ENCODE measurements around the gene CLMN. TPM values are rescaled to one million over a fixed set of nuclear protein-coding genes. Genes with fewer than 3 reads are reported as not detected.

The CLMN gene
- total RNA-seq, 3 donors from 2014 or later (not counting 1 experiment from before 2014, with no cell fraction given) = 0.80 to 2.0 (median 1.8) TPM

DNA sequence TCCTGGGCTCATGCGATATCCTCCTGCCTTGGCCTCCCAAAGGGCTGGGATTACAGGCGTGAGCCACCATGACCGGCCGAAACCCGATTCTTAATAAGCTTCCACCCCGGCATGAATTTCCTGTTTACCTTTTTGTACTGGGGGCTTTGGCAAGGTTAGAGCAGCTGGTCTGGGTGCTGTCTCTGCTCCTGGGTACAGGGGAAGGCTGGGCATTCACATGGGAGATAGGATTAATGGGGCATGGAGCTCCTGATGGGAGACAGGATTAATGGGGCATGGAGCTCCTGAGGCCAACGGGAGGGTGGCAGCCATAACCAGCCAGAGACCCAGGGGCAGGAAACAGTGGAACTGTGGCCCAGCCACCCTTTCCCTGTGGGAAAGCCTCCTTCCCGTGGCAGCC lies 92.9 kb downstream of the CLMN start:
- Mint-ChIP-seq H3K27me3 (ENCODE audit: low read depth in 2 of 2) (no peaks in the 10 kb centered on the region), H3K4me3 (no peak overlapping the region), H3K36me3 (no peaks in the 10 kb centered on the region), H3K9me3 (no peaks in the 10 kb centered on the region), H3K4me1 (no peaks in the 10 kb centered on the region), H3K27ac (no peak overlapping the region)
- no peak for ATAC-seq
- TF ChIP-seq, protein P1, sequence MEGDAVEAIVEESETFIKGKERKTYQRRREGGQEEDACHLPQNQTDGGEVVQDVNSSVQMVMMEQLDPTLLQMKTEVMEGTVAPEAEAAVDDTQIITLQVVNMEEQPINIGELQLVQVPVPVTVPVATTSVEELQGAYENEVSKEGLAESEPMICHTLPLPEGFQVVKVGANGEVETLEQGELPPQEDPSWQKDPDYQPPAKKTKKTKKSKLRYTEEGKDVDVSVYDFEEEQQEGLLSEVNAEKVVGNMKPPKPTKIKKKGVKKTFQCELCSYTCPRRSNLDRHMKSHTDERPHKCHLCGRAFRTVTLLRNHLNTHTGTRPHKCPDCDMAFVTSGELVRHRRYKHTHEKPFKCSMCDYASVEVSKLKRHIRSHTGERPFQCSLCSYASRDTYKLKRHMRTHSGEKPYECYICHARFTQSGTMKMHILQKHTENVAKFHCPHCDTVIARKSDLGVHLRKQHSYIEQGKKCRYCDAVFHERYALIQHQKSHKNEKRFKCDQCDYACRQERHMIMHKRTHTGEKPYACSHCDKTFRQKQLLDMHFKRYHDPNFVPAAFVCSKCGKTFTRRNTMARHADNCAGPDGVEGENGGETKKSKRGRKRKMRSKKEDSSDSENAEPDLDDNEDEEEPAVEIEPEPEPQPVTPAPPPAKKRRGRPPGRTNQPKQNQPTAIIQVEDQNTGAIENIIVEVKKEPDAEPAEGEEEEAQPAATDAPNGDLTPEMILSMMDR (IDR thresholded peaks at IDR 0.05) = no peak
- Histone ChIP-seq H3K4me1 (ENCODE audit: control insufficient read depth, insufficient read depth, low read length) (no peaks in the 10 kb centered on the region), H3K27ac (ENCODE audit: low read length) (no peak overlapping the region), H3K36me3 (ENCODE audit: control insufficient read depth, insufficient read depth, low read length) (no peaks in the 10 kb centered on the region), H3K27me3 (ENCODE audit: control insufficient read depth, insufficient read depth, low read length) (no peaks in the 10 kb centered on the region), H3K4me3 (ENCODE audit: low read length) (no peak overlapping the region), H3K9me3 (ENCODE audit: control insufficient read depth, insufficient read depth, low read length) (no peaks in the 10 kb centered on the region)
- intact Hi-C loops (cut with micrococcal nuclease) = no loop called here
- DNase-seq = no peak
- WGBS (ENCODE audit: insufficient coverage) = 84% methylated on average over 8 of the region's 8 CpGs

DNA sequence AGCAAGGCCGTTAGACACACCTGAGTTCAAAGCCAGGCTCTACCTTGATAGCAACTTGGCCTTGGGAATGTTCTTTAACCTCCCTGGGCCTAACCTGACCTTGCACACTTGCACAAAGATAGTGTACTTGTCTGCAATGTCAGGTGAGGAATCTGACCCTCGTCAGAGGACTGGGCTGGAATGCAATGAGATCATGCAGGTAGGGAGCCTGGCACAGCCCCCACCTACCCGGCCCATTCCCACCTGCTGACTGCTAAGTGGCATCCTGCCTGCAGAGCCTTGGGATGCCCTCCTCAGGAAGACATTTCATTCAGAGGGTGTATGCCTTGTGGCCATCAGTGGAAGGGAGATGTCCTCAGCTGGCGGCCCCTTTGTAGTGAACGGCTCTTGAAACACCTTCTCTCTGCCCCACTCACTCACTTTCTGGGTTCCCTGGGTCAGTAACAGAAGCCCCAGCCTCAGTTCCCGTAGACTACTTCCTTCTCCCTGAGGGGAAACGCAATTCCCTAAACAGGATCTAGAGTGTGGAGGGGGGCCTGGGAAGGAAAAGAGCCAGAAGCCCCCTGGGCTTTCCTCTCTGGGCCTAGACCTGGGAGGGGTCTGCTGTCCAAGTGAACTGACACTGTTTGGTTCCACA lies 94.3 kb downstream of the CLMN start:
- Mint-ChIP-seq H3K4me1 (no peaks in the 10 kb centered on the region), H3K4me3 (no peak overlapping the region), H3K36me3 (no peaks in the 10 kb centered on the region), H3K27me3 (ENCODE audit: low read depth in 2 of 2) (no peaks in the 10 kb centered on the region), H3K27ac (no peak overlapping the region), H3K9me3 (no peaks in the 10 kb centered on the region)
- Histone ChIP-seq H3K36me3 (ENCODE audit: control insufficient read depth, insufficient read depth, low read length) (no peaks in the 10 kb centered on the region), H3K27ac (ENCODE audit: low read length) (no peak overlapping the region), H3K4me1 (ENCODE audit: control insufficient read depth, insufficient read depth, low read length) (no peaks in the 10 kb centered on the region), H3K4me3 (ENCODE audit: low read length) (no peak overlapping the region), H3K27me3 (ENCODE audit: control insufficient read depth, insufficient read depth, low read length) (no peaks in the 10 kb centered on the region), H3K9me3 (ENCODE audit: control insufficient read depth, insufficient read depth, low read length) (no peaks in the 10 kb centered on the region)
- WGBS (ENCODE audit: insufficient coverage) = 92% methylated on average over 7 of the region's 7 CpGs
- intact Hi-C loops (cut with micrococcal nuclease) = no loop called here
- TF ChIP-seq, protein P1 (IDR thresholded peaks at IDR 0.05) = no peak
- no peak for ATAC-seq
- no peak for DNase-seq

DNA sequence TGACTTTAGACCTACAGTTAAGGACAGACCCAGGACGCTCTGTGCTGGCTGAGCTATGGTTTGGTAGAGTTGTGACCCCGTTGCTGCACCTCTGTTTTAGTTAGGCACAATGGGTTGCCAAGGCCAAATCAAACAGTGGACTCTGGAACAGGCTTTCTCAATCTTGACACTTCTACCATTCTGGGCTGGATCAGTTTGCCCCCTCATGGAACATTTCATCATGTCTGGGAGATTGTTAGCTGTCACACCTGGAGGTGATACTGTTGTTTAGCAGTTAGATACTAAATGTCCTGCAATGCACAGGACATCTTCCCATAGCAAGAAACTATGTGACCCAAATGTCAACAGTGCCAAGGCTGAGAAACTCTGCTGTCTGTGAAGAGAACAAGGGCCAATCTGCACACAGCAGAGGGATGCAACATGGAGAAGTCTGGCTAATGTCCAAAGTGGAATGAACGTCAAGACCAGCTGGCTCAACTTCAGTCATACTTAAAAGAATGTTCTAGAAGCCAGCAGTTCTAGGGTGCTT lies 96.8 kb downstream of the CLMN start:
- H3K36me3 ChIP-seq (ENCODE audit: control insufficient read depth, insufficient read depth, low read length) = no peaks in the 10 kb centered on the region
- no peak for DNase-seq
- Mint-ChIP-seq H3K27ac (no peak overlapping the region), H3K4me3 (no peak overlapping the region), H3K36me3 (no peaks in the 10 kb centered on the region), H3K4me1 (no peaks in the 10 kb centered on the region), H3K9me3 (no peaks in the 10 kb centered on the region), H3K27me3 (ENCODE audit: low read depth in 2 of 2) (no peaks in the 10 kb centered on the region)
- no peaks in the 10 kb centered on the region for H3K27me3 ChIP-seq (ENCODE audit: control insufficient read depth, insufficient read depth, low read length)
- no peak overlapping the region for H3K4me3 ChIP-seq (ENCODE audit: low read length)
- ATAC-seq = no peak
- no peaks in the 10 kb centered on the region for H3K9me3 ChIP-seq (ENCODE audit: control insufficient read depth, insufficient read depth, low read length)
- intact Hi-C loops (cut with micrococcal nuclease) = no loop called here
- no peaks in the 10 kb centered on the region for H3K4me1 ChIP-seq (ENCODE audit: control insufficient read depth, insufficient read depth, low read length)
- WGBS (ENCODE audit: insufficient coverage) = 86% methylated on average over 3 of the region's 3 CpGs
- no peak overlapping the region for H3K27ac ChIP-seq (ENCODE audit: low read length)
- TF ChIP-seq, protein P1 (IDR thresholded peaks at IDR 0.05) = no peak

DNA sequence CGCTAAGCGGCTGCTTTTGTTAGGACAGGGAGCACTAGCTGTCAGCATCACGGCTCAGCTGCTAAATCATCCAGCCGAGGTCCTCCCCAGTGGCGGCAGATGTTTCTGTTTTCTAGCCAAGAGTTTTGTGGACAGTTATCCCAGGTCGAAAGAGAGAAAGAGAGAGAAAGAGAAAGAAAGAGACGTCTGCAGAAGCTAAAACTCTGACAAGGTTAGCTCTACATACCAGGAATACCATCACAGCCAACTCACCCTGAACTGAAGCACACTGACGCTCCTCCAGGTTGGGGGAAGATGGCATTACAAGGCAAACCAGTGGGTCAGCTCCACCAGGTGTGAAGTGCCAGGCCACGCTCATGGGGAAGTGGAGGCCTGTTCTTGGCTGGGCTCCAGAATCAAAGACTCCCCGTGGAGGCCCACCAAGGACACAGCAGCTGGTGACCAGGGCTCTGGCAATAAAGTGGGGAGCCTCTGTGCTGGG lies 97.5 kb downstream of the CLMN start:
- H3K9me3 ChIP-seq (ENCODE audit: control insufficient read depth, insufficient read depth, low read length) = no peaks in the 10 kb centered on the region
- DNase-seq (no peak), ATAC-seq (no peak)
- Mint-ChIP-seq H3K9me3 (no peaks in the 10 kb centered on the region), H3K4me1 (no peaks in the 10 kb centered on the region), H3K4me3 (no peak overlapping the region), H3K36me3 (no peaks in the 10 kb centered on the region), H3K27ac (no peak overlapping the region), H3K27me3 (ENCODE audit: low read depth in 2 of 2) (peaks cover 0 to 1% of the 10 kb centered on the region in 2 donors)
- H3K27me3 ChIP-seq (ENCODE audit: control insufficient read depth, insufficient read depth, low read length) = no peaks in the 10 kb centered on the region
- TF ChIP-seq, protein P1 (IDR thresholded peaks at IDR 0.05) = no peak
- intact Hi-C loops (cut with micrococcal nuclease) = no loop called here
- no peak overlapping the region for H3K4me3 ChIP-seq (ENCODE audit: low read length)
- H3K4me1 ChIP-seq (ENCODE audit: control insufficient read depth, insufficient read depth, low read length) = no peaks in the 10 kb centered on the region
- H3K36me3 ChIP-seq (ENCODE audit: control insufficient read depth, insufficient read depth, low read length) = no peaks in the 10 kb centered on the region
- H3K27ac ChIP-seq (ENCODE audit: low read length) = no peak overlapping the region
- 83% methylated on average over 9 of the region's 10 CpGs for WGBS (ENCODE audit: insufficient coverage)

All from natural killer cell (primary cell).